GM10847 (cell line): Measurements from ENCODE around the gene FILIP1L.

Experiments
- POLR2A ChIP-seq: IDR thresholded peaks from 2 replicates; pipeline ENCODE4 v1.6.1; 2011; ENCODE audit not compliant: insufficient read length; ENCODE audit errors: extremely low read depth

Gene FILIP1L

GRCh38 chr3:100003609-100004503 is 110.4 kb downstream of the FILIP1L start:
- TF ChIP-seq POLR2A, result no peak

DNA sequence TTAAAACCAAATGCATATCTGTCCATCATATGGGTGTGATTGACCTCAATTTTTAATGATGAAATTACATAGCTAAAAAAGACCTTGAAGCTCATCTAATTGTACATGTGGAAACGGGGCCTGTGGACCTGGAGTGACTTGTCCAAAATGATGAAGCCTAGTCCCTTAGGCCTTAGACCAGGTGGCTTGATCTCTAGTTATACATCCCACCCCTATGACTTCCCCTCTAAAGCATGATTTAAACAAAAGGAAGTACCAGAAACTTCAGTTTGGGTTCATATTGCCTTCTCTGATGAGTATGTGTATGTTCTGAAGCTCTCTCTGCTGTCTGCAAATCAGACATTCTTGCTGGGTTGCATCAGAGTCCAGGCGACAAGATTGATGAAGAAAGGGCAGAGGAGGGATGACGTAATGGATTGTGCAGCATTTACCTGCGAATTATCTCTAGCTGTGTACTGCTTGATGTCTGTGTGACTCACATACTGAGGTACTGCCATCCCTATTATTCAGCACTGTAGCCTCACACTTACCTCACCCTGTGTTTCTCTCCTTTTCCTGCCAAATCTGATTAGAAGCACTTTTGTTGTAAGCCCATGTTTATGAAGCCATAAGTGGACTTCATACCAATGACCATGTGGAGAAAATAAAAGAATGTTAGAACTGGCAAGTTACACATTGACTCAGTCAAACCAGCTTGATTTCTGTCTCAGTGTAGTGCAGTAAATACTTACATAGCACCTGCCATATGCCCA is 111.5 kb downstream of the FILIP1L start:
- no peak for TF ChIP-seq POLR2A

GRCh38 chr3:100001526-100002270 is 112.6 kb downstream of the FILIP1L start:
- TF ChIP-seq POLR2A, result no peak

- no peak for TF ChIP-seq POLR2A
Measured at GRCh38 chr3:100001083-100001482, 113.2 kb downstream of the FILIP1L start.

- no peak for TF ChIP-seq POLR2A
Measured at GRCh38 chr3:99999536-99999935, 114.8 kb downstream of the FILIP1L start.

- TF ChIP-seq POLR2A, result no peak
Measured at GRCh38 chr3:99997293-99997692, 117.0 kb downstream of the FILIP1L start.

GRCh38 chr3:99990179-99990578 is 124.1 kb downstream of the FILIP1L start:
- no peak for TF ChIP-seq POLR2A

GRCh38 chr3:99984668-99985067 is 129.6 kb downstream of the FILIP1L start:
- TF ChIP-seq POLR2A, result no peak

DNA sequence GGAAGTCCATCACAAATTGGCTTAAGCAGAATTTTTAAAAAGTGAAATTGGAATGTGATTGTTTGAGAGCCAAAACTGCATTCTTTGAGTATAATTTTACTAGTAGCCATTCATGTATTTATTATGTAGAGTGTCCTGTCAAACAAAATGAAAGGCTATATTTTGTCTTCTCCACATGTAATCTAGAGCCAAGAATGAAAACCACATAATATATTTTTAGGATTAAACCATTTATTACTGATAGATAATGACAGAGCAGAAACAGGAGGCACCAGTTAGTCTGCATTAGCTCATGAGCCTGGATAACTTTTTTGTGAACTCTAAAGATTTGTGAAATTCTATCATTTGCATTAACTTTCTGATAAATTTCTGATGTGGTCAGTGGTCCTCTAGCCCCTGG is 130.2 kb downstream of the FILIP1L start:
- TF ChIP-seq POLR2A, result no peak

GRCh38 chr3:99982650-99983049 is 131.7 kb downstream of the FILIP1L start:
- TF ChIP-seq POLR2A, result no peak

DNA sequence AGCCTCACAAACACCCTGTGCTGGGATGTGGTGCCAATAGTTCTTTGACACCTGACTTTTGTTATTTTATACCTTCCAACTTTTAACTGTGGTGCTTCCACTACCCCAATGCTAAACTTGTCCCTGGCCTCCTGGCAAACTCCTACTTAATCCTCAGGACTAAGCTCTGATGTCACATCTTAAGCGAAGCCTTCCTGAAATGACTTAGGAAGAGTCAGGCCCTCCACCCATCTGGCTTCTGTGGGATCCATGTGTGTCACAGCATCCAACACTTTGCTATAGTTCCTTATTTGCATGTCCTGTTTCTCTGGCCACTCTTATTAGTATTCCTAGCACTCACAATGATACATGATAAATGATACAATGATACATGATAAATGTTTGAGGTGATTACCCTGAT is 133.2 kb downstream of the FILIP1L start:
- no peak for TF ChIP-seq POLR2A

DNA sequence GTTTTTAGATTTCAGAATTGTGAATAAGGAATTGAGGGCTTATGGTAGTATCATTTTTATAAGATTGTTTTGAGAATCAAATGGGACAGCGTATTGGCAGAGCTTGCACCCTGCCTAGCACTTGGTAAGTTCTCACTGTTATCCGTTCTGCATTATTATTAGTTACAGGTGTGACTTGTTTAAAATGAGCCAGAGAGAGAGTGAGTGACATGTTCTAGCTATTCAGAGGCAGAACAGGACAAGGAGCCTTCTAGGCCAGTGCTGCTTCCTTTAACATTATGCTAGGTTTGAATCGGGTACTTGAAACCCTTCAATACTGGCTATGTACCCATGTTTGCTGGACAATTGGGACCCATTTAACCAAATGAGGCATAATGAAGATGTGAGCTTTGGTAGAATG is 133.7 kb downstream of the FILIP1L start:
- no peak for TF ChIP-seq POLR2A

GRCh38 chr3:99978221-99978620 is 136.1 kb downstream of the FILIP1L start:
- TF ChIP-seq POLR2A, result no peak

GRCh38 chr3:99976584-99976983 is 137.7 kb downstream of the FILIP1L start:
- no peak for TF ChIP-seq POLR2A

GRCh38 chr3:99974989-99975388 is 139.3 kb downstream of the FILIP1L start:
- no peak for TF ChIP-seq POLR2A

DNA sequence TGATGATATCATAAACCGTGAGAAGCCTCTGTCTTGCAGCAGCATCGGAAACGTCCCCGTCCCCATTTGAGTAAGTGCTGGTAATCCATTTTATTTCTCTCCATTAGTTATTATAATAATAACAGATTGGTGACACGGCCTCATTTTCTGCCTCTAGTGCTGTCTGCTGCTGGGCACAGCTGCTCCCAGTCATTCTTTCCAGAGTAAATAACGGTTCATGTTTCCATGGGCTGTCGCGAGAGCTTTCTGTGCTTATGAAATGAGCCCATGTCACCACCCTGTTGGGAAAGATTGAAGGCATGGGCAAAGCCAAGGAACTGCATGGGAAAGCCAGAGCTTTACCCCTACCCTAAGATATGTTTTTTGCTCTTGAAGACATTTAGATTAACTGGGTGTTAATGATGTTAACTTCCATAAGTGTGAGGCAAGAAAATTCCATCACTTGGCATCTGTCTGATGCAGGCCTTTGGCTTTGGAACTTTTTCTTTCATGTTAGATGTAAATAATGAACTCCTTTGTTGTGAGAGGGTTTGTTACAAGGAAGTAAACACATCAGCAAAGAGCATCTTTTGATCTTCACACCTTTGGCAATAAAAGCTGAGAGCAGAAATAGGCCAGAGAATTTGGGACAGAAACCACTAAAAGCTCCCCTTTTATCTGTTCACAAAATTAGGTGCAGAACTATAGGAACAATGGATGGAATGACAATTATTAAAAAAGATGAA is 141.8 kb downstream of the FILIP1L start:
- TF ChIP-seq POLR2A, result no peak

DNA sequence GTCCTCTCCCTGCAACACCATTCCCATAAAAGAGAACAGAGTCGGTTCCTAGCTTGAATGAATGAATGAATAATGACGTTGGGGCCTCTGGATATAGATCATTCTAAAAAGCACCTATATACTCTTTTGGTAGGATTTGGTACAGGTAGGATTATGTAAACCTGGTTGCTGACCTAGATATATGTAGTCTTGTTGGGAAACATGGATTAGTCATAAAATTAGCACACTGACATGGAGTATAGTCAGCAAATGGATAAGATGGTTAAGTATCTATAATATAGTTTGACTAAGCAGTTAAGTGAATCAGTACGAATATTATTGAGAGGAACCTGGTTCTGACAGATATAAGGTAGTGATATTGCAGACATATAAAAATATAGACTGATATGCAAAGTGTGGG is 142.5 kb downstream of the FILIP1L start:
- no peak for TF ChIP-seq POLR2A
